Measurements from ENCODE around the gene MGMT. TPM values are rescaled to one million over a fixed set of nuclear protein-coding genes. Genes with fewer than 3 reads are reported as not detected.

Gene MGMT
- total RNA-seq, 1 experiment from 2014 or later = 11.5 TPM

DNA sequence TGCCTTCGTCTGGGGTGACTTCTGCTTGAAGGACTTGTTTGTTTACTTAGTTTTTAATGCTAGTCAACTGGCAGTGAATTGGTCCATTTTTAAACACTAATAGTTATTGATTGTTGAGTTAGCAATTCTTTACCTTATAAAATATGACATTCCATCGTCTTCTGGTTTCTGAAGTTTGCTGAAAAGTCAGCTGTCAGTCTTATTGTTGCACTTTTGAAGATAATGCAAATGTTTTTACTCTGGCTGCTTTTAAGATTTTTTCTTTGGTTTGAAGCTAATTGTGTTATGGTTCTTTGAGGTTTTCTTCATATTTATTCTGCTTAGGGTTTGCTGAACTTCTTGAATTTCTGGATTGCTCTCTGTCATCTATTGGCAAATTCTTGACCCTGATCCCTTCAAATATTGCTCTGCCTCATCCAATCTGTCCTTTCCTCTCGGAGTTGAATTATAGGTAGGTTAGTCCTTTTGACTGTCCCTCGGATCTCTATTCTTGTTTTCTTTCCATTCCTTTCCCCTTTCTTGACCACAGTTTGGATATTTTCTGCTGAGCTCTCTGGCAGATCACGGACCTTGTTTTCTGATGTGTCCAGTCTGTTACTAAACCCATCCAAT, 24.2 kb downstream of the MGMT start:
- BruUV-seq (replicated peaks) = no TSS peak
- ATAC-seq = no peak

GRCh38 chr10:129494176-129494575, 27.1 kb downstream of the MGMT start:
- Histone ChIP-seq H3K4me1 (ENCODE audit: control insufficient read depth in 1 of 2, insufficient read depth in 2 of 2, low read length in 2 of 2) (no peaks in the 10 kb centered on the region), H3K36me3 (ENCODE audit: control insufficient read depth in 1 of 2, insufficient read depth in 2 of 2, low read length in 2 of 2) (no peaks in the 10 kb centered on the region; a peak in 1 of 4 replicates), H3K9ac (ENCODE audit: low read length) (no peak overlapping the region), H3K79me2 (ENCODE audit: insufficient read depth, low read length) (no peaks in the 10 kb centered on the region), H3K9me3 (ENCODE audit: control insufficient read depth in 1 of 2, insufficient read depth in 1 of 2, low read depth in 1 of 2, low read length in 2 of 2) (peaks cover 27 to 33% of the 10 kb centered on the region in 2 experiments), H3K9me2 (ENCODE audit: insufficient read depth) (no peaks in the 10 kb centered on the region), H3K27ac (ENCODE audit: low read depth, low read length) (no peak overlapping the region), H3K27me3 (ENCODE audit: insufficient read depth, low read length) (no peaks in the 10 kb centered on the region), H3K4me2 (ENCODE audit: low read length) (no peak overlapping the region), H3K4me3 (replicated peaks in 1 of 2; ENCODE audit: low read depth in 1 of 2, low read length in 2 of 2) (no peak overlapping the region), H2AFZ (ENCODE audit: low read depth, low read length, poor library complexity, severe bottlenecking) (no peak overlapping the region), H4K20me1 (ENCODE audit: insufficient read depth) (no peaks in the 10 kb centered on the region)
- no peak for TF ChIP-seq CBX3 (IDR thresholded peaks at IDR 0.05; ENCODE audit: low read depth)
- TF ChIP-seq SRF (IDR thresholded peaks at IDR 0.05; ENCODE audit: low read depth) = no peak
- TF ChIP-seq TCF7L2 (IDR thresholded peaks at IDR 0.05; ENCODE audit: borderline replicate concordance, extremely low read depth, insufficient read depth, insufficient read length) = no peak
- TF ChIP-seq YY1 (IDR thresholded peaks at IDR 0.05; ENCODE audit: extremely low read depth, insufficient replicate concordance, low read depth, low read length) = no peak
- TF ChIP-seq POLR2A (IDR thresholded peaks at IDR 0.05; ENCODE audit: borderline replicate concordance, extremely low read depth, insufficient read depth, insufficient read length) = no peak
- TF ChIP-seq EZH2 (IDR thresholded peaks at IDR 0.05) = no peak
- no peak for TF ChIP-seq EGR1 (IDR thresholded peaks at IDR 0.05; ENCODE audit: low read depth)
- TF ChIP-seq RAD21 (IDR thresholded peaks at IDR 0.05; ENCODE audit: low read depth) = no peak
- no peak for TF ChIP-seq SP1 (IDR thresholded peaks at IDR 0.05; ENCODE audit: low read depth)
- TF ChIP-seq, protein P1, sequence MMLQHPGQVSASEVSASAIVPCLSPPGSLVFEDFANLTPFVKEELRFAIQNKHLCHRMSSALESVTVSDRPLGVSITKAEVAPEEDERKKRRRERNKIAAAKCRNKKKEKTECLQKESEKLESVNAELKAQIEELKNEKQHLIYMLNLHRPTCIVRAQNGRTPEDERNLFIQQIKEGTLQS (IDR thresholded peaks at IDR 0.05) = no peak
- TF ChIP-seq ZNF274 (IDR thresholded peaks at IDR 0.05; ENCODE audit: low read depth, low read length) = no peak
- TF ChIP-seq POLR2AphosphoS5 (IDR thresholded peaks at IDR 0.05; ENCODE audit: low read depth, low read length) = no peak
- no peak for TF ChIP-seq MAX (IDR thresholded peaks at IDR 0.05)
- no peak for TF ChIP-seq SIN3A (IDR thresholded peaks at IDR 0.05; ENCODE audit: low read depth)
- TF ChIP-seq CEBPB (IDR thresholded peaks at IDR 0.05; ENCODE audit: low read depth) = no peak
- TF ChIP-seq ELF1 (IDR thresholded peaks at IDR 0.05; ENCODE audit: borderline replicate concordance, low read depth) = no peak
- TF ChIP-seq, protein P2, sequence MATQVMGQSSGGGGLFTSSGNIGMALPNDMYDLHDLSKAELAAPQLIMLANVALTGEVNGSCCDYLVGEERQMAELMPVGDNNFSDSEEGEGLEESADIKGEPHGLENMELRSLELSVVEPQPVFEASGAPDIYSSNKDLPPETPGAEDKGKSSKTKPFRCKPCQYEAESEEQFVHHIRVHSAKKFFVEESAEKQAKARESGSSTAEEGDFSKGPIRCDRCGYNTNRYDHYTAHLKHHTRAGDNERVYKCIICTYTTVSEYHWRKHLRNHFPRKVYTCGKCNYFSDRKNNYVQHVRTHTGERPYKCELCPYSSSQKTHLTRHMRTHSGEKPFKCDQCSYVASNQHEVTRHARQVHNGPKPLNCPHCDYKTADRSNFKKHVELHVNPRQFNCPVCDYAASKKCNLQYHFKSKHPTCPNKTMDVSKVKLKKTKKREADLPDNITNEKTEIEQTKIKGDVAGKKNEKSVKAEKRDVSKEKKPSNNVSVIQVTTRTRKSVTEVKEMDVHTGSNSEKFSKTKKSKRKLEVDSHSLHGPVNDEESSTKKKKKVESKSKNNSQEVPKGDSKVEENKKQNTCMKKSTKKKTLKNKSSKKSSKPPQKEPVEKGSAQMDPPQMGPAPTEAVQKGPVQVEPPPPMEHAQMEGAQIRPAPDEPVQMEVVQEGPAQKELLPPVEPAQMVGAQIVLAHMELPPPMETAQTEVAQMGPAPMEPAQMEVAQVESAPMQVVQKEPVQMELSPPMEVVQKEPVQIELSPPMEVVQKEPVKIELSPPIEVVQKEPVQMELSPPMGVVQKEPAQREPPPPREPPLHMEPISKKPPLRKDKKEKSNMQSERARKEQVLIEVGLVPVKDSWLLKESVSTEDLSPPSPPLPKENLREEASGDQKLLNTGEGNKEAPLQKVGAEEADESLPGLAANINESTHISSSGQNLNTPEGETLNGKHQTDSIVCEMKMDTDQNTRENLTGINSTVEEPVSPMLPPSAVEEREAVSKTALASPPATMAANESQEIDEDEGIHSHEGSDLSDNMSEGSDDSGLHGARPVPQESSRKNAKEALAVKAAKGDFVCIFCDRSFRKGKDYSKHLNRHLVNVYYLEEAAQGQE (IDR thresholded peaks at IDR 0.05; ENCODE audit: low read depth) = no peak
- ChIA-PET POLR2A (no interaction called here), RAD21 (ENCODE audit: low non-redundant PET in 1 of 2, low total read pairs in 2 of 2, uncharacterized antibody in 2 of 2, unreplicated experiment in 2 of 2) (no interaction called here), CTCF (no interaction called here)
- DNase-seq (ENCODE audit: low read depth, low spot score) = no peak
- BruUV-seq (replicated peaks) = no TSS peak
- intact Hi-C loops (cut with micrococcal nuclease) = no loop called here
- no peak for ATAC-seq

More for the DNA sequence above, 24.2 kb downstream of the MGMT start:
- peak; percentile 24 for DNase-seq (ENCODE audit: low read depth, low spot score)
- Histone ChIP-seq H2AFZ (ENCODE audit: low read depth, low read length, poor library complexity, severe bottlenecking) (no peak overlapping the region), H3K79me2 (ENCODE audit: insufficient read depth, low read length) (no peaks in the 10 kb centered on the region), H3K9me3 (ENCODE audit: control insufficient read depth in 1 of 2, insufficient read depth in 1 of 2, low read depth in 1 of 2, low read length in 2 of 2) (peaks cover 33 to 34% of the 10 kb centered on the region in 2 experiments), H3K27me3 (ENCODE audit: insufficient read depth, low read length) (no peaks in the 10 kb centered on the region), H3K9me2 (ENCODE audit: insufficient read depth) (no peaks in the 10 kb centered on the region), H4K20me1 (ENCODE audit: insufficient read depth) (no peaks in the 10 kb centered on the region), H3K27ac (ENCODE audit: low read depth, low read length) (no peak overlapping the region), H3K4me1 (ENCODE audit: control insufficient read depth in 1 of 2, insufficient read depth in 2 of 2, low read length in 2 of 2) (no peaks in the 10 kb centered on the region), H3K36me3 (ENCODE audit: control insufficient read depth in 1 of 2, insufficient read depth in 2 of 2, low read length in 2 of 2) (no peaks in the 10 kb centered on the region), H3K4me2 (ENCODE audit: low read length) (no peak overlapping the region), H3K9ac (ENCODE audit: low read length) (no peak overlapping the region), H3K4me3 (replicated peaks in 1 of 2; ENCODE audit: low read depth in 1 of 2, low read length in 2 of 2) (no peak overlapping the region)
- RAD21 ChIA-PET (ENCODE audit: low non-redundant PET in 1 of 2, low total read pairs in 2 of 2, uncharacterized antibody in 2 of 2, unreplicated experiment in 2 of 2) = no interaction called here
- CTCF ChIA-PET = no interaction called here
- intact Hi-C loops (cut with micrococcal nuclease) = loop anchor here (2.0 kb wide), 1 partner anchor 60 kb away; no protein-coding TSS in a partner anchor
- POLR2A ChIA-PET = no interaction called here
- TF ChIP-seq CBX3 (IDR thresholded peaks at IDR 0.05; ENCODE audit: low read depth) = peak; percentile 63
- TF ChIP-seq SP1 (IDR thresholded peaks at IDR 0.05; ENCODE audit: low read depth) = no peak
